Glutamatergic neuron (in vitro differentiated cells): ENCODE data around the gene CCT2. TPM values are rescaled to one million over a fixed set of nuclear protein-coding genes. Genes with fewer than 3 reads are reported as not detected.

Source experiments
- DNase-seq: peaks from one replicate; pipeline ENCODE4 v3.0.0; 2022
- H3K27ac Mint-ChIP-seq: one replicate; pipeline ENCODE4 v1.8.0; 2020; ENCODE audit warnings: mild to moderate bottlenecking, mixed read lengths, inconsistent platforms; ENCODE audit not compliant: unreplicated experiment
- H3K27me3 Mint-ChIP-seq: one replicate; pipeline ENCODE4 v1.8.0; 2020; ENCODE audit warnings: mild to moderate bottlenecking, moderate library complexity, mixed read lengths, inconsistent platforms; ENCODE audit not compliant: unreplicated experiment
- H3K36me3 Mint-ChIP-seq: one replicate; pipeline ENCODE4 v1.8.0; 2020; ENCODE audit warnings: mild to moderate bottlenecking, mixed read lengths, inconsistent platforms; ENCODE audit not compliant: unreplicated experiment
- H3K4me1 Mint-ChIP-seq: one replicate; pipeline ENCODE4 v1.8.0; 2020; ENCODE audit warnings: mild to moderate bottlenecking, low read depth, mixed read lengths, inconsistent platforms; ENCODE audit not compliant: unreplicated experiment
- H3K4me3 Mint-ChIP-seq: one replicate; pipeline ENCODE4 v1.8.0; 2020; ENCODE audit warnings: mild to moderate bottlenecking, mixed read lengths, inconsistent platforms; ENCODE audit not compliant: unreplicated experiment
- H3K9me3 Mint-ChIP-seq: one replicate; pipeline ENCODE4 v1.8.0; 2020; ENCODE audit warnings: mild to moderate bottlenecking, moderate library complexity, mixed read lengths, inconsistent platforms; ENCODE audit not compliant: unreplicated experiment
- long read RNA-seq: library from polyadenylated mRNA; unstranded; transcript quantifications from one replicate; pipeline ENCODE4 v2.0.0, GENCODE V29; 2020; ENCODE audit not compliant: unreplicated experiment
- total RNA-seq: library from RNA; stranded (reverse); fragmentation: NEBNext Ultra II Directional; extraction: Animal tissue kit (Norgen Biotek cat#: 25700); gene quantifications from one replicate; pipeline ENCODE4 v1.2.1, GENCODE V29; 2021; ENCODE audit not compliant: unreplicated experiment
- TF ChIP-seq, protein P1 (sequence below): fragments of 200-600 bp; sonication (generic); IDR thresholded peaks from one replicate; pipeline ENCODE4 v1.5.0; 2021; ENCODE audit not compliant: partially characterized antibody, unreplicated experiment

The CCT2 gene
- total RNA-seq, result 298 TPM
- long read RNA-seq, transcript CCT2-202 (16 exons, 2,189 nt), result minor isoform, 8 of 289 reads
- long read RNA-seq, transcript CCT2-201 (16 exons, 2,041 nt), result major isoform, 226 of 289 reads
- long read RNA-seq, partial matches to known transcripts, result 39 of 289 reads
- long read RNA-seq, other reads (novel, unspliced or antisense), result 16 of 289 reads

DNA sequence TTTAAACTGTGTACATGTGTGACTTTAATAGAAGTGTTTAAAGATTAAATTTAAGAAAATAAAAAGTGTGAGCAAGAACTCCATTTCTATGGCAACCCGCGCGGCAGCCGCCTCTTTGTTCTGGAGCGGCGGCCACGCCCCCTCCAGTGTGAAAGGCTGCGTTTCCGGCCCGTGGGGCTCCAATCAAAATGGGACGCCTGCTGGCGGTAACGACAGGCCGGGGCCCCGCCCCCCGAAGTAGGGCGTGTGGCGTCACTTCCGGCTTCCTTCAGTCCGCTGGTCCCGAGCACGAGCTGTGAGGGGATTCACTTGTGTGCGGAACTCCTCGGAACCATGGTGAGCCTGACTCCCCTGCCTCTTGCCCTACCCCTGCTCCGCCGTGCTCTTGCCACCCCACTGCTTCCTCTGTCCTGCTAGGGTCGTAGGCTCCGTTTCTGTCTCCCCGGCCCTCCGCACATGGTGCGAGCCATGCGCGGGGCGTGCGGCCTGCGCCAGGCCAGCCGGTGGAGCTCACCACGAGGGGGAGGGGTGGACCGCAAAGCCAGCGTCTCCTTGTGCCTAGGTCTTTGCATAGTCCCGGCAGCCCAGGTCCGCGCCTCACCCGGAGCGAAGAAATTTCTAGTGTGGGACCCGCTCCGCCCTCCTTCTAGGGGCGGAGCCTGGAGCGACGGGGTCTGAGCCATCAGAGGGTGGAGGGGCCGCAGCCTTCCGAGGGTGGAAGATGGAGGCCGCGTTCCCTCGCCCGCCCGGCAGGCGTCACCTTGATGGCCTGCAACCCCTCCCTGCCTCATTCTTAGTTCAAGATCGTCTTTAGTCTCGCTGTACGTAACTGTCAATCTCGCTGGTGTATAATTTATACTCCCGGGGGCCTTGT, at the start of gene CCT2:
Gene CCT2 (plus strand): TSS at position 271 of the 874 bp plus-strand sequence. CDS start 63 bp downstream, at position 334.
- no peaks in the 10 kb centered on the region for H3K4me1 Mint-ChIP-seq
- peak within 1 kb of the TSS; percentile 89 for H3K27ac Mint-ChIP-seq
- H3K27me3 Mint-ChIP-seq, result peaks cover 3% of the 10 kb centered on the region
- TF ChIP-seq, protein P1, sequence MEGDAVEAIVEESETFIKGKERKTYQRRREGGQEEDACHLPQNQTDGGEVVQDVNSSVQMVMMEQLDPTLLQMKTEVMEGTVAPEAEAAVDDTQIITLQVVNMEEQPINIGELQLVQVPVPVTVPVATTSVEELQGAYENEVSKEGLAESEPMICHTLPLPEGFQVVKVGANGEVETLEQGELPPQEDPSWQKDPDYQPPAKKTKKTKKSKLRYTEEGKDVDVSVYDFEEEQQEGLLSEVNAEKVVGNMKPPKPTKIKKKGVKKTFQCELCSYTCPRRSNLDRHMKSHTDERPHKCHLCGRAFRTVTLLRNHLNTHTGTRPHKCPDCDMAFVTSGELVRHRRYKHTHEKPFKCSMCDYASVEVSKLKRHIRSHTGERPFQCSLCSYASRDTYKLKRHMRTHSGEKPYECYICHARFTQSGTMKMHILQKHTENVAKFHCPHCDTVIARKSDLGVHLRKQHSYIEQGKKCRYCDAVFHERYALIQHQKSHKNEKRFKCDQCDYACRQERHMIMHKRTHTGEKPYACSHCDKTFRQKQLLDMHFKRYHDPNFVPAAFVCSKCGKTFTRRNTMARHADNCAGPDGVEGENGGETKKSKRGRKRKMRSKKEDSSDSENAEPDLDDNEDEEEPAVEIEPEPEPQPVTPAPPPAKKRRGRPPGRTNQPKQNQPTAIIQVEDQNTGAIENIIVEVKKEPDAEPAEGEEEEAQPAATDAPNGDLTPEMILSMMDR, result peak; percentile 63
- DNase-seq, result peak; percentile 97
- peak within 1 kb of the TSS; percentile 99 for H3K4me3 Mint-ChIP-seq
- no peaks in the 10 kb centered on the region for H3K9me3 Mint-ChIP-seq
- no peaks in the 10 kb centered on the region for H3K36me3 Mint-ChIP-seq

DNA sequence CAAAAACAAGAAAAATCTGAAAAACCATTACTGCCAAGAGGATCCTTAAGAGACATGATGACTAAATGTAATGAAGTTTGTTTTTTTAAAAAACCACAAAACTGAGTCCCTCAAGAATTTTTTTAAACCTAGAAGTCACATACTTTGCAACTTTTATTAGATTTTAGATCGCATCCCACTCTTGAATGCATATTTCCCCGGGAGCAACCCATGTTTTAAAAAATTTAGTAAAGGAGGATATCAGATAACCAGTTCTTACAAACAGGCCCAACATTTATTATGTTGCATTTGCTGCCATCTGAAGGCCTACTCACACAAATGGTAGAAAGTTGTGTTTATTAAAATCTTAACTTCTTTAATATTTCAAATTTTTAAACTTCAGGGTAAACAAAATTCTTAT, 44.3 kb upstream of the CCT2 start:
- TF ChIP-seq, protein P1, result no peak
- H3K27ac Mint-ChIP-seq, result no peak overlapping the region
- peaks cover 12% of the 10 kb centered on the region for H3K36me3 Mint-ChIP-seq
- H3K4me3 Mint-ChIP-seq, result no peak overlapping the region
- peaks cover 6% of the 10 kb centered on the region for H3K9me3 Mint-ChIP-seq
- no peaks in the 10 kb centered on the region for H3K4me1 Mint-ChIP-seq
- no peak for DNase-seq
- H3K27me3 Mint-ChIP-seq, result peaks cover 2% of the 10 kb centered on the region

DNA sequence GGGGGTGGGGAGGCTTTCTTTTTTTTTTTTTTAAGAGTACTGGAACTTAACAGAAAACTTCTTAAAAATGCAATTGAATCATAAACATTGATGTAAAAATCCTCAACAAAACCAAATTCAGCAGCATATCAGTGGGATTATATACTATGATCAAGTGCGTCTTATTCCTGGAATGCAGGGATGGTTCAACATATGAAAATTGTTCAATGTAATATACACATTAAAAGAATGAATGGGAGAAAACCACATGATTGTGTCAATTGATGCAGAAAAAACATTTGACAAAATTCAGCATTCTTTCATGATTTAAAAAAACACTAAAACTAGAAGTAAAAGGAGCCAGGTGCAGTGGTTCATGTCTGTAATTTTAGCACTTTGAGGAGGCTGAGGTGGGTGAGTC, 41.2 kb upstream of the CCT2 start:
- Mint-ChIP-seq H3K36me3 (peaks cover 12% of the 10 kb centered on the region), H3K4me3 (no peak overlapping the region), H3K27ac (no peak overlapping the region), H3K9me3 (peaks cover 6% of the 10 kb centered on the region), H3K27me3 (no peaks in the 10 kb centered on the region), H3K4me1 (no peaks in the 10 kb centered on the region)
- TF ChIP-seq, protein P1, result no peak
- no peak for DNase-seq

DNA sequence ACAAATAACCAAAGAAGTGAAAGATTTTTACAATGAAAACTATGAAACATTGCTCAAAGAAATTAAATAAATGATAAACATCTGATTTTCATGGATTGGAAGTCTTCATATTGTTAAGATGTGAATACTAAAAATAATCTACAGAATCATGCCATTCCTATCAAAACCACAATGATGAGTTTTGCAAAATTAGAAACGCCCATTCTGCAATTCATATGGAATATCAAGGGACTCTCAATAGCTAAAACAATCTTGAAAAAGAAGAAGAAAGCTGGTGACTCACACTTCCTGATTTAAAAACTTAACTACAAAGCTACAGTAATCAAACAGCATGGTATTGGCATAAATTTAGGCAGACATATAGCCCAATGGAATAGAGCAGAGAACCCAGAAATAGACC, 40.2 kb upstream of the CCT2 start:
- TF ChIP-seq, protein P1, result no peak
- H3K9me3 Mint-ChIP-seq, result peaks cover 6% of the 10 kb centered on the region
- DNase-seq, result no peak
- no peak overlapping the region for H3K4me3 Mint-ChIP-seq
- peaks cover 12% of the 10 kb centered on the region for H3K36me3 Mint-ChIP-seq
- no peaks in the 10 kb centered on the region for H3K27me3 Mint-ChIP-seq
- H3K27ac Mint-ChIP-seq, result no peak overlapping the region
- H3K4me1 Mint-ChIP-seq, result no peaks in the 10 kb centered on the region
